IPS DF 6.9 (cell line): ENCODE results near the gene SLC44A2.

Experiments
- DNase-seq: peaks from one replicate; pipeline ENCODE4 v3.0.0-alpha.2; 2013; ENCODE audit warnings: low read depth, low spot score
- H3K27ac ChIP-seq: one replicate; pipeline ENCODE4 v1.5.1; 2013; ENCODE audit warnings: low read length, control low read depth
- H3K27me3 ChIP-seq: 2 replicates; pipeline ENCODE4 v1.6.1; 2013; ENCODE audit warnings: mild to moderate bottlenecking, low read length; ENCODE audit not compliant: control insufficient read depth, insufficient read depth
- H3K36me3 ChIP-seq: 2 replicates; pipeline ENCODE4 v1.6.1; 2013; ENCODE audit warnings: low read length; ENCODE audit not compliant: control insufficient read depth, insufficient read depth
- H3K4me1 ChIP-seq: 2 replicates; pipeline ENCODE4 v1.6.1; 2013; ENCODE audit warnings: low read length; ENCODE audit not compliant: control insufficient read depth, insufficient read depth
- H3K4me3 ChIP-seq: 2 replicates; pipeline ENCODE4 v1.5.1; 2013; ENCODE audit warnings: mild to moderate bottlenecking, low read length
- H3K9me3 ChIP-seq: 2 replicates; pipeline ENCODE4 v1.6.1; 2013; ENCODE audit warnings: low read length, inconsistent platforms; ENCODE audit not compliant: control insufficient read depth, insufficient read depth
- WGBS: extraction: QIAGEN DNeasy Blood & Tissue Kit; methylation state at CpG from one replicate; pipeline ENCODE4 v1.1.7; 2013; ENCODE audit warnings: mixed read lengths, missing lambda C conversion rate; ENCODE audit not compliant: insufficient read length, insufficient coverage; 5-methylcytosine and 5-hydroxymethylcytosine counted together

Gene SLC44A2

GRCh38 chr19:10679743-10680142 is 54.4 kb downstream of the SLC44A2 start:
- no peaks in the 10 kb centered on the region for H3K9me3 ChIP-seq
- no peak for DNase-seq
- no peaks in the 10 kb centered on the region for H3K27me3 ChIP-seq
- H3K4me3 ChIP-seq, result no peak overlapping the region
- no peaks in the 10 kb centered on the region for H3K4me1 ChIP-seq
- peaks cover 81% of the 10 kb centered on the region for H3K36me3 ChIP-seq
- H3K27ac ChIP-seq, result no peak overlapping the region
- no CpG with 5 or more reads among the region's 18 CpGs for WGBS

GRCh38 chr19:10680545-10681135 is 55.3 kb downstream of the SLC44A2 start:
- WGBS, result no CpG with 5 or more reads among the region's 15 CpGs
- Histone ChIP-seq H3K27me3 (no peaks in the 10 kb centered on the region), H3K4me3 (no peak overlapping the region), H3K9me3 (no peaks in the 10 kb centered on the region), H3K4me1 (no peaks in the 10 kb centered on the region), H3K36me3 (peaks cover 81% of the 10 kb centered on the region), H3K27ac (no peak overlapping the region)
- no peak for DNase-seq

- Histone ChIP-seq H3K36me3 (peaks cover 88% of the 10 kb centered on the region), H3K4me3 (no peak overlapping the region), H3K27me3 (no peaks in the 10 kb centered on the region), H3K27ac (no peak overlapping the region), H3K4me1 (no peaks in the 10 kb centered on the region), H3K9me3 (no peaks in the 10 kb centered on the region)
- no peak for DNase-seq
- WGBS, result no CpG with 5 or more reads among the region's 4 CpGs
Observed at GRCh38 chr19:10681658-10682057, 56.3 kb downstream of the SLC44A2 start.

GRCh38 chr19:10682397-10683063 is 57.2 kb downstream of the SLC44A2 start:
- H3K27me3 ChIP-seq, result no peaks in the 10 kb centered on the region
- H3K4me3 ChIP-seq, result no peak overlapping the region
- H3K4me1 ChIP-seq, result no peaks in the 10 kb centered on the region
- no peak for DNase-seq
- WGBS, result no CpG with 5 or more reads among the region's 15 CpGs
- no peaks in the 10 kb centered on the region for H3K9me3 ChIP-seq
- no peak overlapping the region for H3K27ac ChIP-seq
- H3K36me3 ChIP-seq, result peaks cover 87% of the 10 kb centered on the region

GRCh38 chr19:10683064-10683426 is 57.7 kb downstream of the SLC44A2 start:
- Histone ChIP-seq H3K4me3 (no peak overlapping the region), H3K27me3 (no peaks in the 10 kb centered on the region), H3K9me3 (no peaks in the 10 kb centered on the region), H3K27ac (no peak overlapping the region), H3K4me1 (no peaks in the 10 kb centered on the region), H3K36me3 (peaks cover 87% of the 10 kb centered on the region)
- no peak for DNase-seq
- no CpG with 5 or more reads among the region's 15 CpGs for WGBS

GRCh38 chr19:10683582-10683981 is 58.2 kb downstream of the SLC44A2 start:
- Histone ChIP-seq H3K27ac (no peak overlapping the region), H3K9me3 (no peaks in the 10 kb centered on the region), H3K36me3 (peaks cover 89% of the 10 kb centered on the region), H3K4me3 (no peak overlapping the region), H3K27me3 (no peaks in the 10 kb centered on the region), H3K4me1 (no peaks in the 10 kb centered on the region)
- no peak for DNase-seq
- WGBS, result no CpG with 5 or more reads among the region's 21 CpGs

GRCh38 chr19:10685210-10685609 is 59.9 kb downstream of the SLC44A2 start:
- Histone ChIP-seq H3K36me3 (peaks cover 87% of the 10 kb centered on the region), H3K9me3 (no peaks in the 10 kb centered on the region), H3K27me3 (no peaks in the 10 kb centered on the region), H3K4me1 (no peaks in the 10 kb centered on the region), H3K27ac (no peak overlapping the region), H3K4me3 (no peak overlapping the region)
- no peak for DNase-seq
- WGBS, result no CpG with 5 or more reads among the region's 5 CpGs

GRCh38 chr19:10686193-10686592 is 60.8 kb downstream of the SLC44A2 start:
- Histone ChIP-seq H3K9me3 (no peaks in the 10 kb centered on the region), H3K36me3 (peaks cover 86% of the 10 kb centered on the region), H3K4me3 (no peak overlapping the region), H3K27me3 (no peaks in the 10 kb centered on the region), H3K4me1 (no peaks in the 10 kb centered on the region), H3K27ac (no peak overlapping the region)
- no CpG with 5 or more reads among the region's 10 CpGs for WGBS
- no peak for DNase-seq

- no peaks in the 10 kb centered on the region for H3K4me1 ChIP-seq
- DNase-seq, result no peak
- H3K36me3 ChIP-seq, result peaks cover 87% of the 10 kb centered on the region
- H3K27me3 ChIP-seq, result no peaks in the 10 kb centered on the region
- no peaks in the 10 kb centered on the region for H3K9me3 ChIP-seq
- no peak overlapping the region for H3K27ac ChIP-seq
- WGBS, result no CpG with 5 or more reads among the region's 31 CpGs
- no peak overlapping the region for H3K4me3 ChIP-seq
Observed at GRCh38 chr19:10686661-10687517, 61.5 kb downstream of the SLC44A2 start.

GRCh38 chr19:10687518-10688288 is 62.4 kb downstream of the SLC44A2 start:
- no peaks in the 10 kb centered on the region for H3K27me3 ChIP-seq
- no peak overlapping the region for H3K4me3 ChIP-seq
- H3K27ac ChIP-seq, result no peak overlapping the region
- no CpG with 5 or more reads among the region's 25 CpGs for WGBS
- no peak for DNase-seq
- no peaks in the 10 kb centered on the region for H3K9me3 ChIP-seq
- peaks cover 87% of the 10 kb centered on the region for H3K36me3 ChIP-seq
- no peaks in the 10 kb centered on the region for H3K4me1 ChIP-seq
